CD4-positive, alpha-beta T cell treated with Interleukin-15 for 1 hour (primary cell): ENCODE results near the gene MYB.
"Not testable (repeated sequence)": the region's sequence is repeated elsewhere in the genome, so short reads cannot be mapped to it uniquely, and the experiment has no call there.

Experiments
- DNase-seq: peaks from one replicate; pipeline ENCODE4 v3.0.0-alpha.2; 2020

MYB gene

DNA sequence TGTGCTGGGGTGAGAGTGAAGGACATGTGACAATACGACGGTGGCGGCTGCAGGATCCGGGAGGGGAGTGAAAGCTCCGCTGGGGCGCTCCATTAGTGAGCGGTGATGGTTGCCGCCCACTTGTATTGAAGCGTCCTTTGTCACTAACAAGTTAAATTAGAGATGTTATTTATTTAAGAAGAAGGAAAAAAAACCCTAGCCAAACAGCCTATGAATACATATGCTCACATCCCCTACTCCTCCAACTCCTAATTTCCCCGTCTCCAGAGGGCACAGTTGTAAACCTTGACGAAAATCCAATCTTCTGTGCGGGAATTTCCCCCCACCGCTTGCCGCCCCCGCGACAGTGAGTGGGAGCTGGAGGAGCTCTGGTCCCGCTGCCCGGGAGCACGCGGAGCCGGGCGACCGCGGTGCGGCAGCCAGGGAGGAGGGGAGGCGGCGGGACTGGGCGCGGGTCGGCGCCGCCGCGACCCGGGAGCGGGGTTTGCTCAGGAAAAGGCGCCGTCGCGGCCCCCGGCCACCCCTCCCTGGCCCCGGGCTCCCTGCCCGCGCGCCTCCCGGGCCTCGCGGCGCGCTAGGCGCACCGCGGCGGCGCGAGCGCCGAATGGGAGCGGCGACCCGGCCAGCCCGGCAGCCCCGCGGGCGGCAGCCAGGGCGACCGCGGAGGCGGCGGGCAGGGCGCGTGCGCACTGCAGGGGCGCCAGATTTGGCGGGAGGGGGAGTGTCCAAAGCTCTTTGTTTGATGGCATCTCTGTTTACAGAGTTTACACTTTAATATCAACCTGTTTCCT, at the start of gene MYB:
TSS of gene MYB (plus strand) at position 767 of the 791 bp plus-strand sequence. CDS start 206 bp downstream, outside the sequence.
- peak; percentile 77 for DNase-seq

DNA sequence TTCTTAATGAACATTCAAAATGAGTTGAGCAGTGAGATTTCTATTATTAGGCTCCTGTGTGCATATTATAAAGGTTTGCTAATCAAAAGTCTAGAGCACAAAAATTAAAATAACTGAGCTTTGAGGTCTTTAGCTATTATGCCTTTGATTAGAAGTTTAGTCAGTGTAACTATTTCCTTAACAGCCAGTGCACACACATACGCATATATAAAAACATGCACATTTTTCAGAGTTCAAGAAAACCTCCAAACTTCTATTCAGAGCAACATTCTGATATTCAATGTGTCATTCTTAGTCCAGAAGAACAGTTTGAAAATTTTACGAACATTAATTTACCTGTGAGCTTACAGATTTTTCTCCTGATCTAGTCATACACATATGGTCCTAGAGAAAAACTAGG, 48.3 kb upstream of the MYB start:
- no peak for DNase-seq

DNA sequence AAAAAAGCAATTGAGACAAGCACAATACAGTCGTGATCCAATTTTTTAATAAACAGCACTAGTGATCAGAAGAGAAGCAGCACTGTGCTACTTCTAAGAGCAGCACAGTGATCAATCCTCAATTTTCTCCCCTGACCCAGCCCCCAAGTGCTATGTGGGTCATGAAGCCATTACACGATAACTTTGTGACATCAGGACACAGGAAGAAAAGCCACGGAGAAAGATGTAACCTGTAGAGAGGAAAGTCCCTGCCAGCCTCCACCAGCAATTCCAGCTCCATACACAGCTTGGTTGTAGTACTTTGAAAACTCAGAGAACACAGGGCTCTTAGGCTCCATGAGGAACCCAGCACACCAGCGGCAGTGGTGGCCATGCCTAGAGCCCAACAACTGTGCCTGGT, 45.3 kb upstream of the MYB start:
- DNase-seq: no peak

- no peak for DNase-seq
These were observed 43.3 kb upstream of the MYB start for GRCh38 chr6:135137826-135138225.

- DNase-seq: no peak
These were observed 39.9 kb upstream of the MYB start for GRCh38 chr6:135141182-135141581.

DNA sequence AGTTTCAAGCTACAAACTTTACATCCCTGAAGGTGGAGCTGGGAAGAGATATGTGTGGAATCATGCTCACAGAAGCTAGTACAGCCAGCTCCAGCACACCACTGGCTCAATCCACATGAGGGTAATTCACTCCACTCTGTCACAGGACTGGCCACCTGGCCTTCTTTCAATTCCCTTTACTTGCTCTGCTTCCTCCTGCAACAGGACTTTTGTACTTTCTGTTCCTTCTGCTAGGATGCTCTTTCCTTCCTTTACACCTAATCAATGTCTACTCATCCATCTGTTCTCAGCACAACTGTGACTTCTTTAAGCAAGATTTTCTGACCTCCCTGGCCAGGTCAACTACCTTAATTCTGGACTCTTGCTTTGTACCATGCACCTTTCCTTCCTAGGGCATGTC, 39.4 kb upstream of the MYB start:
- no peak for DNase-seq

GRCh38 chr6:135142232-135142631, 38.9 kb upstream of the MYB start:
- DNase-seq: not testable (repeated sequence)

DNA sequence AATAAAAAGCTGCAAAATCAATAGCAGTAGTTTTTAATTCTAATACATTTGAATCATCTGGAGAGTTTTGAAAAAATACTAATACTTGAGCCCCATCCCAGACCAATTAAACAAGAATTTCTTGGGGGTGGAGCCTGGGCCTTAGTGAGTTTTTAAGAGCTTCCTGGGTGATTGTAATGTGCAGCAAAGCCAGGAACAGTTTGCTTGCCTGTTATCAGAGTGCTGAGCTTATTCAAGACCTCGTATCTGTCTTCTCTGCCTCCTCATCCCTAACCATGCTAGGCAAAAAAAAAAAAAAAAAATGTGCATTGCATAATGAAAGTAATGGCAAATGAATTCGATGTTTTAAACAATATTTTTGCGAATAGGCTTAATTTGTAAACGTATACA, 36.4 kb upstream of the MYB start:
- no peak for DNase-seq

DNA sequence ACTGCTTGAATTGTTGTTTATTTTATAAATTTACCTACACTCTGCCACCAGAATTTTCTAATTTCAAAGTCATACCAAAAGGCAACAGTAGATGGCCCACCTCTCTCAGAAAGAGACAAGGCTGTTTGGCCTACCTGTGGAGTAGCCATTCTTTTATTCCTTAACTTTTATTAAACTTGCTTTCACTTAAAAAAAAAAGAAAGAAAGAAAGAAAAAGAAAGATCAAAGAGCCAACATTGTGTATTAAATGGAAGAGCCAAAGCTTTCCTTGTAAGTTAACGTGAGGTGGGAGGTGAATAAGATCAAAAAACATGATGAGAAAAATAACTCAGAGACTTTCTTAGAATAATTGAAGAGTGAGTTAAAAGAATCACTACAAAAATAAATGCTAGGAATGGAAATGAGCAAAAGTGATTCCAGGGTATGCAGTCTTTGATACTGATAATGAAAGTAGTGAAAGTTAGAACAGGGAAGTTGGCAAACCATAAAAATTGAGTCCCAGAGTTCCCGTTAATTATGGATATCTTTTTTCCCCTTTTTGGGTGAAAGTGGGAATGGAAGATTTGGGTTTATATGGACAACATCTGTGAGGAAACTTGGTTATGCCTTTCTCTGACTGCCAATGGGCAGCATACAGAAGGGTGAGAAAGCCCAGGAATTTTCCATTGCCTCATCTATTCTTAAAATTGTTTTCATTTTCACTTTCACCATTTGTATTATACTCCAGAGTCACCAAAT, 35.9 kb upstream of the MYB start:
- no peak for DNase-seq

DNA sequence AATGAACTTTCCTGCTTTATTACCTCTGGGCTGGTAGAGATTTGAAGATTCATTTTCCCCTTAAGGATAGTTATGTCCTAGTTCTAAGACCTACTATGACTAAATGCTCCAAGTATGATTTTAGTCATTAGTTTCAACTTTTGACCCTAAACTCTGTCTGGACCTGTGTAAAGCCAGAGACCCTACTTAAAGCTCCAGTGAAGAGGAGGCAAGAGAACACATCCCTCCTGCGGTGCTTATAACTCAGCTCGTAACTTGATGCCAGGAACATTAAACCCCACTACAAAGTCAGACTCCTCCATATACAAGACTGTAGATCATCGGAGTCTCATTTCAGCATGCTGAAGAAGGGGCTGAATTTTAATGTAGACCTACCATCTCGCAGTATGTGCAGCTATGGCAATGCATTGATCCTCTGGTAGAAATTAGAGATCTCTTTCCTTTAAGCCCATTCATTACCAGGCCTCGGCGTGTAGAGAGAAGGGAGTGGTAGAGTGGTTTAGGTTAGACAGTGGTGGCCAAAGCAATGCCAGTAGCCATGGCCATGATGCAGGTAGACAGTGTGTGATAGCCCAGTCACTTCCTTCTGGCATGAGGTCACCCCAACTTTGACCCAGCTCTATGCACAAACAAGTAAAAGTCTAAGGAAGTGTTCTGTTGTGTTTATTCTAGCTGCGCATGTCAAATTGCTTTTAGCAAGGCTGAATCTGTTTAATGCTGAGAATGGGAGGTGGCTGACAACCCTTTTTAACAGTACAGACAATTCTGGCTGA, 34.8 kb upstream of the MYB start:
- no peak for DNase-seq

DNA sequence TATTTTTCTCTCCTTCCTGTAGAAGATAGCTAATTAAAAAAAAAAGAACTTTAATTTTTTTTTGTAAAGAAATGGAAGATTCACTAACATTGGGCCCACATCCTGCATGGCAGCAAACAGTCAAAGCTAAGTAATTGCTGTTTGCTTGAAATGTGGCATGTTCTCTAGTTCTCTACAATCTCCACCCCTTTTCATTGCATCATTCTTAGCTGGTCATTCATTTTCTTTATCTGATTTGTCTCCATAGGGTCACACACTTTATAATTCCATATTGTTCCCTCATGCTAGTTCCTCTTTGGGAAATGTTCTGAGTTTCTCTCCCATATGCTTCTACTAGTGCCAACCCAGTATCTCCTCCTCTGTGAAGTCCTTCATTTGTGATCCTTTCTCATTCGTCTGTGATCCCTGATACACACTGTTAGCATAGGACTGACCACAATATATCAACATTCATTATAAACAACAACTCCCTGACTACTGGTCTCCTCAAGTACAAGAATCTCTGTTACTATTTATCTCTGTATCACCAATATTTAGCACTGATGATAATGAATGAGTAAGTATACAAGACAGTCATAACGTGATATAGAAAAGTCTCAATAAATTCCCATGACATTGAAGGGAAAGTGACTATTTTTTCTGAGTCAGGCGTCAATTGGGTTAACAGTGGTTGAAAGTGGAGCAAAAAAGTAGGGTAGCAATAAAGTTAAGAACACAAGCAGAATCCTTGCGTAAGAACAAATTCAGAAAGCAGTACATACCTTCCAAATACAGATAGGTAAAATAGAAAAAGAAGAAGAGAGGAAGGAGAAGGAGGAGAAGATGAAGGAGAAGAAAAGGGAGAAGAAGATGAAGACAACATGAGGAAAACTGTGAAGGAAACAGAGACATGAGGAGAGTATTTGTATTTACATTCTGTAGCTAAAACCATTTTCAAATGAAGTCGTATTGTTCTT, 33.2 kb upstream of the MYB start:
- no peak for DNase-seq

DNA sequence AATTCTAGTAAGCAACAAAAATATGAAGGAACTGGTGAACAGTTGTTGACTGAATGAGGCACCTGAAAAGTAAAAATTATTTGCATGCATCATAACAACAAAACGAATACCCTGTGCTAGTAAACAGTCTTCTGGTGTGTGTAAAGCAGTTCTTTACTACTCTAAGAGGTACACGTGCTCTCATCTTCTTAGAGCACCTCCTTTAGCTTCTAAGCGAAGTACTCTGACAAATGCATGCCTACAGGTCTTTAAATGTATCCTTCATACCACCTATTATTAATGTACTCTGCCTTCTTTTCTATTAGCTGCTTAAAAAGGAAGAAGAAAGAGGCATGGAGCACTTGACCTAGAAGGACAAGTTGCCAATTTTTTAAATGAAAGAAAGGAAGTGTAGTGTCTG, 32.2 kb upstream of the MYB start:
- DNase-seq: no peak

GRCh38 chr6:135149376-135149775, 31.7 kb upstream of the MYB start:
- no peak for DNase-seq

DNA sequence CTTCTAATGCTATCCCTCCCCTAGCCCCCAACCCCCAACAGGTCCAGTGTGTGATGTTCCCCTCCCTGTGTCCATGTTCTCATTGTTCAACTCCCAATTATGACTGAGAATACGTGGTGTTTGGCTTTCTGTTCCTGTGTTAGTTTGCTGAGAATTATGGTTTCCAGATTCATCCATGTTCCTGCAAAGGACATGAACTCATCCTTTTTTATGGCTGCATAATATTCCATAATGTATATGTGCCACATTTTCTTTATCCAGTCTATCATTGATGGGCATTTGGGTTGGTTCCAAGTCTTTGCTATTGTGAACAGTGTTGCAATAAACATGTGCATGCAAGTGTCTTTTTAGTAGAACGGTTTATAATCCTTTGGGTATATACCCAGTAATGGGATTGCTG, 30.6 kb upstream of the MYB start:
- DNase-seq: not testable (repeated sequence)

DNA sequence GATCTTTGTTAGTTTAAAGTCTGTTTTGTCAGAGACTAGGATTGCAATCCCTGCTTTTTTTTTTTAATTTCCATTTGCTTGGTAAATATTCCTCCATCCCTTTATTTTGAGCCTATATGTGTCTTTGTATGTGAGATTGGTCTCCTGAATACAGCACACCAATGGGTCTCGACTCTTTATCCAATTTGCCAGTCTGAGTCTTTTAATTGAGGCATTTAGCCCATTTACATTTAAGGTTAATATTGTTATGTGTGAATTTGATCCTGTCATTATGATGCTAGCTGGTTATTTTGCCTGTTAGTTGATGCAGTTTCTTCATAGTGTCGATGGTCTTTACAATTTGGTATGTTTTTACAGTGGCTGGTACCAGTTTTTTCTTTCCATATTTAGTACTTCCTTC, 27.0 kb upstream of the MYB start:
- not testable (repeated sequence) for DNase-seq

GRCh38 chr6:135158397-135158796, 22.7 kb upstream of the MYB start:
- no peak for DNase-seq

GRCh38 chr6:135159531-135159930, 21.6 kb upstream of the MYB start:
- no peak for DNase-seq

DNA sequence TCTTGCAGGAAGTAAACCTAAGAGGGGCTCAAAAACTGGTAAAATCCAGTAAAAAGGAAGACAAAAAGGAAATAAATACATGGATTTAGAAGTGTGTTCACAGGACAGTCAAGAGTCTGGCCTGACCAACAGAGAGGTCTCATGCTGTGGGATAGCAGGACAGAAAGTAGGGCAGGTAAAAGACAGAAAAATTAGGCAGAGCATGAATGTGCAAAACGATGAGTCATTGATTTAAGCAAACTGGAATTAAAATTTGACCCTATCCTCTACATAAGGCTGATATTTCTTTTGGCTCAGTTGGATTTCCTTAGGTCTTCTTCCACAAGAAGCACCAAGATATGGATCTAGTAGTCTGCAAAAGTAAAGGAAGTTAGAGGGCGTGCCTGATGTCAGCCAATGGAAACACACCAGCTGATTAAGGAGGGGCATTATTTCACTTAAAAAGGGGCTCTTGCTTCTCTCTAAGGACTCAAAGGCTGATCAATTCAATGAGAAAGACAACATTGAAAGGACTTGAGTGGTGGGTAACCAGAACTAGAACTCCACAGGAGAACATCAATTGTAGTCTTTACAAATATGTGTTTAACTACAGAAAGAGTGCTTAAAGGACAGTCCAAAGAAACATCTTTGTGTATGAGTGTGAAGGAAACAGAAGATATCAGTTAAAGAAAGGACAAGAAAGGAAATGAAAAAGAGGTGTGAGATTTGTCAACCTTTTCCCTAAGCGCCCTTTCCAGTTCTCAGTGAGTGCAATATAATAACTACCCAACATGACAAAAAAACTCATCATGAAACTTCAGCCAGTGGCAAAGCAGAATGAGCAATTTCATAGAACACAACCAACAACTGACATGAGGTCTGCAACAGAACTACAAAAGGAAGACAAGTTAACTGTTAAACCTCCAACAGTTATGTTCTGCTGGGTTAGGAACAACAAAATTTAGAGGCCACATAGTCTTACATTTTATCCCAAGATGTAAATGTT, 19.4 kb upstream of the MYB start:
- DNase-seq: no peak

GRCh38 chr6:135162678-135163439, 18.2 kb upstream of the MYB start:
- DNase-seq: no peak

- peak; percentile 75 for DNase-seq
These were observed 17.7 kb upstream of the MYB start for GRCh38 chr6:135163440-135163738.

DNA sequence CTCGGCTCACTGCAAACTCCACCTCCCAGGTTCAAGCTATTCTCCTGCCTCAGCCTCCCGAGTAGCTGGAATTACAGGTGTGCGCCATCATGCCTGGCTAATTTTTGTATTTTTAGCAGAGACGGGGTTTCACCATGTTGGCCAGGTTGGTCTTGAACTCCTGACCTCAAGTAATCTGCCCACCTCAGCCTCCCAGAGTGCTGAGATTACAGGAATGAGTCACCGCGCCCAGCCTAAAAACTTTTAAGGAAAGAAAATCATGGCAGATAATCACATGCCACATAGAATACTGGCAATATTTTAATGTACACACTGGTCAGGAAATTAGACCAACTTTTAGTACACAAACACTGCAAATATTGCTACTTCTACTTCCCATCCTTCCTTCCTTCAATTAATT, 16.7 kb upstream of the MYB start:
- not testable (repeated sequence) for DNase-seq
